SK-N-SH (cell line): Measurements from ENCODE around the gene ADGRL3. TPM values are rescaled to one million over a fixed set of nuclear protein-coding genes. Genes with fewer than 3 reads are reported as not detected.

Experiments used
- CTCF ChIA-PET: fragments of 300-600, 350-600 bp; formaldehyde crosslinking; extraction: SDS; loops from one replicate; lab custom pipeline; 2021; lab: Yijun Ruan, JAX
- POLR2A ChIA-PET: fragments of 350-600 bp; sonication (Branson Sonifier 250); formaldehyde crosslinking; extraction: SDS; loops from one replicate; lab custom pipeline; 2020; ENCODE audit warnings: antibody characterized with exemption, inconsistent platforms; lab: Yijun Ruan, JAX
- DNase-seq: peaks from one replicate; pipeline ENCODE4 v3.0.0; 2012
- H2AFZ ChIP-seq: fragments of 200-600 bp; sonication (generic); 2 replicates; pipeline ENCODE4 v1.8.1; 2016; ENCODE audit warnings: antibody characterized with exemption, mild to moderate bottlenecking, low read depth
- H3F3A ChIP-seq: fragments of 200-600 bp; sonication (generic); replicated peaks from 2 replicates; pipeline ENCODE3; 2016; ENCODE audit warnings: antibody characterized with exemption, mild to moderate bottlenecking; ENCODE audit not compliant: insufficient read depth
- H3K27ac ChIP-seq, 2 experiments: fragments of 200-500 bp in 1 of 2; fragments of 200-600 bp in 1 of 2; sonication (Bioruptor generic) in 1 of 2; sonication (generic), shearing (Covaris generic) in 1 of 2; 2 replicates each; pipeline versions ENCODE4 v1.5.1 to v1.6.1; 2014 to 2016; ENCODE audit warnings: low read depth in 2 of 2, inconsistent platforms in 1 of 2, low read length in 1 of 2, mild to moderate bottlenecking in 1 of 2, mixed read lengths in 1 of 2
- H3K27me3 ChIP-seq: fragments of 200-600 bp; sonication (generic), shearing (Covaris generic); 2 replicates; pipeline ENCODE4 v1.6.1; 2016; ENCODE audit warnings: mixed run types; ENCODE audit not compliant: insufficient read depth
- H3K36me3 ChIP-seq, 2 experiments: fragments of 200-500 bp in 1 of 2; fragments of 200-600 bp in 1 of 2; sonication (Bioruptor generic) in 1 of 2; sonication (generic) in 1 of 2; replicated peaks in 1 of 2; 2 replicates each; pipeline versions ENCODE3 to v1.5.1; 2014 to 2016; ENCODE audit warnings: low read length in 1 of 2, mild to moderate bottlenecking in 1 of 2; ENCODE audit not compliant: insufficient read depth in 2 of 2, control insufficient read depth in 1 of 2
- H3K4me1 ChIP-seq, 2 experiments: fragments of 200-500 bp in 1 of 2; fragments of 200-600 bp in 1 of 2; sonication (Bioruptor generic) in 1 of 2; sonication (generic), shearing (Covaris generic) in 1 of 2; 2 replicates each; pipeline versions ENCODE4 v1.5.1 to v1.6.1; 2014 to 2016; ENCODE audit warnings: low read depth in 1 of 2, low read length in 1 of 2, mixed run types in 1 of 2; ENCODE audit not compliant: insufficient read depth in 2 of 2, control insufficient read depth in 1 of 2
- H3K4me2 ChIP-seq: fragments of 200-600 bp; sonication (generic), shearing (Covaris generic); 2 replicates; pipeline ENCODE4 v1.6.1; 2017; ENCODE audit warnings: mixed run types
- H3K4me3 ChIP-seq, 2 experiments: fragments of 200-500 bp in 1 of 2; fragments of 200-600 bp in 1 of 2; sonication (Bioruptor generic) in 1 of 2; sonication (generic), shearing (Covaris generic) in 1 of 2; 2 replicates each; pipeline versions ENCODE4 v1.5.1 to v1.8.1; 2014 to 2016; ENCODE audit warnings: low read depth in 2 of 2, inconsistent platforms in 1 of 2, low read length in 1 of 2, mild to moderate bottlenecking in 1 of 2, mixed read lengths in 1 of 2, moderate library complexity in 1 of 2
- H3K79me2 ChIP-seq: fragments of 200-600 bp; sonication (generic); 2 replicates; pipeline ENCODE4 v1.8.1; 2017; ENCODE audit warnings: mild to moderate bottlenecking; ENCODE audit not compliant: insufficient read depth
- H3K9ac ChIP-seq: fragments of 200-600 bp; sonication (generic); 2 replicates; pipeline ENCODE4 v1.6.1; 2017; ENCODE audit warnings: mixed run types
- H3K9me2 ChIP-seq: fragments of 200-600 bp; sonication (generic); 2 replicates; pipeline ENCODE4 v1.6.1; 2017; ENCODE audit warnings: mixed run types
- H3K9me3 ChIP-seq: fragments of 200-600 bp; sonication (generic); 2 replicates; pipeline ENCODE4 v1.6.1; 2017; ENCODE audit warnings: mixed run types, mild to moderate bottlenecking, moderate library complexity
- H4K20me1 ChIP-seq: fragments of 200-600 bp; sonication (generic); 2 replicates; pipeline ENCODE4 v1.6.1; 2017; ENCODE audit warnings: mild to moderate bottlenecking, mixed run types; ENCODE audit not compliant: insufficient read depth
- FOXJ3 ChIP-seq: sonication (generic); formaldehyde crosslinking; IDR thresholded peaks from 2 replicates; pipeline ENCODE4 v1.5.1; 2020; ENCODE audit warnings: mild to moderate bottlenecking, missing genetic modification reagents
- MEF2A ChIP-seq: IDR thresholded peaks from 2 replicates; pipeline ENCODE4 v1.4.0; 2012; ENCODE audit warnings: low read depth, borderline replicate concordance
- RXRA ChIP-seq: IDR thresholded peaks from 2 replicates; pipeline ENCODE4 v1.4.0; 2012; ENCODE audit warnings: low read depth, mild to moderate bottlenecking, borderline replicate concordance
- TAF1 ChIP-seq: IDR thresholded peaks from 2 replicates; pipeline ENCODE4 v1.6.1; 2012; ENCODE audit warnings: low read depth, mild to moderate bottlenecking, low read length, moderate library complexity, borderline replicate concordance
- USF1 ChIP-seq: IDR thresholded peaks from 2 replicates; pipeline ENCODE4 v1.4.0; 2012; ENCODE audit warnings: low read depth, borderline replicate concordance
- whole genome bisulfite sequencing: methylation state at CpG from one replicate; pipeline ENCODE4 v1.1.6; 2017; ENCODE audit warnings: low lambda C conversion rate; 5-methylcytosine and 5-hydroxymethylcytosine counted together
- polyA plus RNA-seq, 3 experiments: library from polyadenylated mRNA; depleted of rRNA; stranded (reverse); fragments of >200 nt; gene quantifications; 2 replicates each; pipeline ENCODE4 v1.2.3, GENCODE V29; 2012
- TF ChIP-seq, protein P1 (sequence below): fragments of 200-600 bp; sonication (generic); IDR thresholded peaks from 2 replicates; pipeline ENCODE4 v1.6.1; 2017; ENCODE audit warnings: antibody characterized with exemption, mild to moderate bottlenecking, moderate library complexity
- TF ChIP-seq, protein P2 (sequence below): fragments of 150-350 bp; IDR thresholded peaks from 2 replicates; pipeline ENCODE4 v1.6.1; 2016; ENCODE audit warnings: mild to moderate bottlenecking, low read depth, low read length
- TF ChIP-seq, protein P3 (sequence below): IDR thresholded peaks from 2 replicates; pipeline ENCODE4 v1.6.1; 2012; ENCODE audit warnings: mild to moderate bottlenecking, low read depth, low read length, moderate library complexity
- TF ChIP-seq, protein P4 (sequence below): IDR thresholded peaks from 2 replicates; pipeline ENCODE4 v1.4.0; 2012; ENCODE audit warnings: low read depth

Gene ADGRL3
- polyA plus RNA-seq, 1 of the 3 experiments (the other 2 are of a cell fraction), result 0.03 TPM

GRCh38 chr4:61489927-61490326, 289.8 kb downstream of the ADGRL3 start:
- Histone ChIP-seq H3K4me1 (no peaks in the 10 kb centered on the region), H3K79me2 (no peaks in the 10 kb centered on the region), H3K4me2 (no peak overlapping the region), H3F3A (no peaks in the 10 kb centered on the region), H2AFZ (no peak overlapping the region), H3K9ac (no peak overlapping the region), H3K4me3 (no peak overlapping the region), H3K27ac (no peak overlapping the region), H3K27me3 (no peaks in the 10 kb centered on the region), H4K20me1 (no peaks in the 10 kb centered on the region), H3K9me3 (no peaks in the 10 kb centered on the region), H3K36me3 (no peaks in the 10 kb centered on the region), H3K9me2 (no peaks in the 10 kb centered on the region)
- CTCF ChIA-PET, result no interaction called here
- no peak for DNase-seq
- 21% methylated on average over 3 of the region's 3 CpGs for WGBS
- TF ChIP-seq FOXJ3 (CRISPR knock-in tag), result no peak
- POLR2A ChIA-PET, result no interaction called here

GRCh38 chr4:61493041-61493440, 292.9 kb downstream of the ADGRL3 start:
- H3K4me1 ChIP-seq, result no peaks in the 10 kb centered on the region
- no peak for DNase-seq
- H3K9me2 ChIP-seq, result no peaks in the 10 kb centered on the region
- ChIA-PET POLR2A (no interaction called here), CTCF (no interaction called here)
- H2AFZ ChIP-seq, result no peak overlapping the region
- no peak overlapping the region for H3K4me2 ChIP-seq
- H3K36me3 ChIP-seq, result no peaks in the 10 kb centered on the region
- no peaks in the 10 kb centered on the region for H3K79me2 ChIP-seq
- H4K20me1 ChIP-seq, result no peaks in the 10 kb centered on the region
- H3K27ac ChIP-seq, result no peak overlapping the region
- no peaks in the 10 kb centered on the region for H3F3A ChIP-seq
- H3K9ac ChIP-seq, result no peak overlapping the region
- no peak for TF ChIP-seq TAF1
- no peak for TF ChIP-seq USF1
- TF ChIP-seq, protein P1, sequence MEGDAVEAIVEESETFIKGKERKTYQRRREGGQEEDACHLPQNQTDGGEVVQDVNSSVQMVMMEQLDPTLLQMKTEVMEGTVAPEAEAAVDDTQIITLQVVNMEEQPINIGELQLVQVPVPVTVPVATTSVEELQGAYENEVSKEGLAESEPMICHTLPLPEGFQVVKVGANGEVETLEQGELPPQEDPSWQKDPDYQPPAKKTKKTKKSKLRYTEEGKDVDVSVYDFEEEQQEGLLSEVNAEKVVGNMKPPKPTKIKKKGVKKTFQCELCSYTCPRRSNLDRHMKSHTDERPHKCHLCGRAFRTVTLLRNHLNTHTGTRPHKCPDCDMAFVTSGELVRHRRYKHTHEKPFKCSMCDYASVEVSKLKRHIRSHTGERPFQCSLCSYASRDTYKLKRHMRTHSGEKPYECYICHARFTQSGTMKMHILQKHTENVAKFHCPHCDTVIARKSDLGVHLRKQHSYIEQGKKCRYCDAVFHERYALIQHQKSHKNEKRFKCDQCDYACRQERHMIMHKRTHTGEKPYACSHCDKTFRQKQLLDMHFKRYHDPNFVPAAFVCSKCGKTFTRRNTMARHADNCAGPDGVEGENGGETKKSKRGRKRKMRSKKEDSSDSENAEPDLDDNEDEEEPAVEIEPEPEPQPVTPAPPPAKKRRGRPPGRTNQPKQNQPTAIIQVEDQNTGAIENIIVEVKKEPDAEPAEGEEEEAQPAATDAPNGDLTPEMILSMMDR, result no peak
- TF ChIP-seq, protein P2, sequence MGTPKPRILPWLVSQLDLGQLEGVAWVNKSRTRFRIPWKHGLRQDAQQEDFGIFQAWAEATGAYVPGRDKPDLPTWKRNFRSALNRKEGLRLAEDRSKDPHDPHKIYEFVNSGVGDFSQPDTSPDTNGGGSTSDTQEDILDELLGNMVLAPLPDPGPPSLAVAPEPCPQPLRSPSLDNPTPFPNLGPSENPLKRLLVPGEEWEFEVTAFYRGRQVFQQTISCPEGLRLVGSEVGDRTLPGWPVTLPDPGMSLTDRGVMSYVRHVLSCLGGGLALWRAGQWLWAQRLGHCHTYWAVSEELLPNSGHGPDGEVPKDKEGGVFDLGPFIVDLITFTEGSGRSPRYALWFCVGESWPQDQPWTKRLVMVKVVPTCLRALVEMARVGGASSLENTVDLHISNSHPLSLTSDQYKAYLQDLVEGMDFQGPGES, result no peak
- no peak for TF ChIP-seq MEF2A
- TF ChIP-seq, protein P3, sequence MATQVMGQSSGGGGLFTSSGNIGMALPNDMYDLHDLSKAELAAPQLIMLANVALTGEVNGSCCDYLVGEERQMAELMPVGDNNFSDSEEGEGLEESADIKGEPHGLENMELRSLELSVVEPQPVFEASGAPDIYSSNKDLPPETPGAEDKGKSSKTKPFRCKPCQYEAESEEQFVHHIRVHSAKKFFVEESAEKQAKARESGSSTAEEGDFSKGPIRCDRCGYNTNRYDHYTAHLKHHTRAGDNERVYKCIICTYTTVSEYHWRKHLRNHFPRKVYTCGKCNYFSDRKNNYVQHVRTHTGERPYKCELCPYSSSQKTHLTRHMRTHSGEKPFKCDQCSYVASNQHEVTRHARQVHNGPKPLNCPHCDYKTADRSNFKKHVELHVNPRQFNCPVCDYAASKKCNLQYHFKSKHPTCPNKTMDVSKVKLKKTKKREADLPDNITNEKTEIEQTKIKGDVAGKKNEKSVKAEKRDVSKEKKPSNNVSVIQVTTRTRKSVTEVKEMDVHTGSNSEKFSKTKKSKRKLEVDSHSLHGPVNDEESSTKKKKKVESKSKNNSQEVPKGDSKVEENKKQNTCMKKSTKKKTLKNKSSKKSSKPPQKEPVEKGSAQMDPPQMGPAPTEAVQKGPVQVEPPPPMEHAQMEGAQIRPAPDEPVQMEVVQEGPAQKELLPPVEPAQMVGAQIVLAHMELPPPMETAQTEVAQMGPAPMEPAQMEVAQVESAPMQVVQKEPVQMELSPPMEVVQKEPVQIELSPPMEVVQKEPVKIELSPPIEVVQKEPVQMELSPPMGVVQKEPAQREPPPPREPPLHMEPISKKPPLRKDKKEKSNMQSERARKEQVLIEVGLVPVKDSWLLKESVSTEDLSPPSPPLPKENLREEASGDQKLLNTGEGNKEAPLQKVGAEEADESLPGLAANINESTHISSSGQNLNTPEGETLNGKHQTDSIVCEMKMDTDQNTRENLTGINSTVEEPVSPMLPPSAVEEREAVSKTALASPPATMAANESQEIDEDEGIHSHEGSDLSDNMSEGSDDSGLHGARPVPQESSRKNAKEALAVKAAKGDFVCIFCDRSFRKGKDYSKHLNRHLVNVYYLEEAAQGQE, result no peak
- TF ChIP-seq, protein P4, sequence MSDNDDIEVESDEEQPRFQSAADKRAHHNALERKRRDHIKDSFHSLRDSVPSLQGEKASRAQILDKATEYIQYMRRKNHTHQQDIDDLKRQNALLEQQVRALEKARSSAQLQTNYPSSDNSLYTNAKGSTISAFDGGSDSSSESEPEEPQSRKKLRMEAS, result no peak
- TF ChIP-seq RXRA, result no peak
- TF ChIP-seq, all 33 proteins: peak for 0
- Histone ChIP-seq H3K9me3 (no peaks in the 10 kb centered on the region), H3K4me3 (no peak overlapping the region), H3K27me3 (no peaks in the 10 kb centered on the region)
- 50% methylated on average over 4 of the region's 4 CpGs for WGBS
